Measurements from ENCODE around the gene AGAP3.

AGAP3 gene

GRCh38 chr7:151187409-151188251 lies 101.4 kb downstream of the AGAP3 start:
- no peak for DNase-seq (ENCODE audit: low read depth)

GRCh38 chr7:151188252-151188542 lies 101.9 kb downstream of the AGAP3 start:
- no peak for DNase-seq (ENCODE audit: low read depth)

- no peak for DNase-seq (ENCODE audit: low read depth)
Measured at GRCh38 chr7:151189038-151189437, 102.8 kb downstream of the AGAP3 start.

GRCh38 chr7:151191544-151191943 lies 105.3 kb downstream of the AGAP3 start:
- no peak for DNase-seq (ENCODE audit: low read depth)

- no peak for DNase-seq (ENCODE audit: low read depth)
Measured at GRCh38 chr7:151192002-151192539, 105.8 kb downstream of the AGAP3 start.

GRCh38 chr7:151193203-151193978 lies 107.1 kb downstream of the AGAP3 start:
- no peak for DNase-seq (ENCODE audit: low read depth)

Measured in activated T-cell treated with anti-CD3 and anti-CD28 coated beads for 1 hour (primary cell).